Memory B cell (primary cell): ENCODE results near the gene OR2W3.

ENCODE experiments used
- ATAC-seq: fragments of 150-1000 bp; cut with Tn5 transposase; 2 replicates; pipeline ENCODE4 v1.10.0; 2021; ENCODE audit warnings: low read depth, mild to moderate bottlenecking, moderate library complexity
- DNase-seq, 2 donors: peaks; one replicate each; pipeline ENCODE4 v3.0.0; 2022; ENCODE audit warnings: low spot score in 2 of 2
- H3K27ac Mint-ChIP-seq: one replicate; pipeline ENCODE4 v1.8.0; 2022; ENCODE audit warnings: mild to moderate bottlenecking, moderate library complexity, mixed read lengths
- H3K27me3 Mint-ChIP-seq: one replicate; pipeline ENCODE4 v1.8.0; 2022; ENCODE audit warnings: mixed read lengths
- H3K36me3 Mint-ChIP-seq: one replicate; pipeline ENCODE4 v1.8.0; 2022; ENCODE audit warnings: mild to moderate bottlenecking, mixed read lengths
- H3K4me1 Mint-ChIP-seq: one replicate; pipeline ENCODE4 v1.8.0; 2022; ENCODE audit warnings: mixed read lengths
- H3K4me3 Mint-ChIP-seq: one replicate; pipeline ENCODE4 v1.8.0; 2022; ENCODE audit warnings: mild to moderate bottlenecking, moderate library complexity, mixed read lengths
- H3K9me3 Mint-ChIP-seq: one replicate; pipeline ENCODE4 v1.8.0; 2022; ENCODE audit warnings: mixed read lengths

OR2W3 gene

DNA sequence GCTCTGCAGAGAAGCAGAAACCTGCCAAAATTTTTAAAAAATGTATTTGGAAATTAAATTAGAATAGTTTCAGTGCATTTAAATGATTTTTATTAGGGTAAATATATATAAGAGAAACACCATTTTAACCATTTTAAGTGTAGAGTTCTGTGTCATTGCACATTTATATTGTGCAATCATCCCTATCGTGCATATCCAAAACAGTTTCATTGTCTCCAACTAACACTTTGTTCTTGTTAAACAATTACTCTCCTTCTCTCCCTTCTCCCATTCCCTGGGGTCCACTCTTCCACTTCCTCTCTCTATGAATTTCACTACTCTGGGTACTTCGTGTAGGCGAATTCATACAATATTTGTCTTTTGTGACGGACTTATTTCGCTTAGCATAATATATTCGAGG, 47.2 kb downstream of the OR2W3 start:
- DNase-seq (no peak), ATAC-seq (no peak)
- H3K27ac Mint-ChIP-seq = no peak overlapping the region
- H3K4me3 Mint-ChIP-seq = no peak overlapping the region
- H3K36me3 Mint-ChIP-seq = no peaks in the 10 kb centered on the region
- peaks cover 7% of the 10 kb centered on the region for H3K9me3 Mint-ChIP-seq
- peaks cover 3% of the 10 kb centered on the region for H3K27me3 Mint-ChIP-seq
- H3K4me1 Mint-ChIP-seq = no peaks in the 10 kb centered on the region
